Calu3 (cell line): Measurements from ENCODE around the gene TRIM65. TPM values are rescaled to one million over a fixed set of nuclear protein-coding genes. Genes with fewer than 3 reads are reported as not detected.

Experiments used
- BruUV-seq: library from RNA; stranded (reverse); fragments of 400-500 nt; replicated peaks from 2 replicates; lab custom pipeline; 2021; lab: Mats Ljungman, UMichigan
- CTCF ChIA-PET: fragments of 300-600 bp; sonication (Branson Sonifier 250); formaldehyde crosslinking; loops from one replicate; lab custom pipeline; 2022; ENCODE audit warnings: antibody characterized with exemption; lab: Charles Lee
- DNase-seq: peaks from one replicate; pipeline ENCODE4 v3.0.0; 2022
- H3K27ac Mint-ChIP-seq: one replicate; pipeline ENCODE4 v1.8.0; 2022; ENCODE audit warnings: mixed read lengths; ENCODE audit not compliant: unreplicated experiment
- H3K27me3 Mint-ChIP-seq: one replicate; pipeline ENCODE4 v1.8.0; 2022; ENCODE audit warnings: mixed read lengths; ENCODE audit not compliant: unreplicated experiment
- H3K36me3 Mint-ChIP-seq: one replicate; pipeline ENCODE4 v1.8.0; 2022; ENCODE audit warnings: mild to moderate bottlenecking, moderate library complexity, mixed read lengths; ENCODE audit not compliant: insufficient read depth, unreplicated experiment
- H3K4me1 Mint-ChIP-seq: one replicate; pipeline ENCODE4 v1.8.0; 2022; ENCODE audit warnings: mild to moderate bottlenecking, low read depth, mixed read lengths; ENCODE audit not compliant: unreplicated experiment
- H3K4me3 Mint-ChIP-seq: one replicate; pipeline ENCODE4 v1.8.0; 2022; ENCODE audit warnings: mild to moderate bottlenecking, low read depth, moderate library complexity, mixed read lengths; ENCODE audit not compliant: unreplicated experiment
- H3K9me3 Mint-ChIP-seq: one replicate; pipeline ENCODE4 v1.8.0; 2022; ENCODE audit warnings: low read depth, mixed read lengths; ENCODE audit not compliant: unreplicated experiment
- intact Hi-C: fragments of 100-400 bp; cut with micrococcal nuclease; formaldehyde crosslinking; loops from one replicate; pipeline ENCODE4 v1.10.0; 2022; ENCODE audit not compliant: unreplicated experiment
- total RNA-seq: library from RNA; stranded (reverse); gene quantifications from 2 replicates; pipeline ENCODE4 v1.2.3, GENCODE V29; 2022
- TF ChIP-seq, protein P1 (sequence below): fragments of 200-600 bp; IDR thresholded peaks from one replicate; pipeline ENCODE4 v1.8.0; 2022; ENCODE audit warnings: antibody characterized with exemption; ENCODE audit not compliant: unreplicated experiment

The TRIM65 gene
- total RNA-seq, 1 experiment from 2014 or later, result 15.4 TPM

- intact Hi-C loops, result no loop called here
- Mint-ChIP-seq H3K4me1 (no peaks in the 10 kb centered on the region), H3K9me3 (no peaks in the 10 kb centered on the region), H3K36me3 (no peaks in the 10 kb centered on the region), H3K27me3 (no peaks in the 10 kb centered on the region), H3K27ac (no peak overlapping the region), H3K4me3 (no peak overlapping the region)
- TF ChIP-seq, protein P1, sequence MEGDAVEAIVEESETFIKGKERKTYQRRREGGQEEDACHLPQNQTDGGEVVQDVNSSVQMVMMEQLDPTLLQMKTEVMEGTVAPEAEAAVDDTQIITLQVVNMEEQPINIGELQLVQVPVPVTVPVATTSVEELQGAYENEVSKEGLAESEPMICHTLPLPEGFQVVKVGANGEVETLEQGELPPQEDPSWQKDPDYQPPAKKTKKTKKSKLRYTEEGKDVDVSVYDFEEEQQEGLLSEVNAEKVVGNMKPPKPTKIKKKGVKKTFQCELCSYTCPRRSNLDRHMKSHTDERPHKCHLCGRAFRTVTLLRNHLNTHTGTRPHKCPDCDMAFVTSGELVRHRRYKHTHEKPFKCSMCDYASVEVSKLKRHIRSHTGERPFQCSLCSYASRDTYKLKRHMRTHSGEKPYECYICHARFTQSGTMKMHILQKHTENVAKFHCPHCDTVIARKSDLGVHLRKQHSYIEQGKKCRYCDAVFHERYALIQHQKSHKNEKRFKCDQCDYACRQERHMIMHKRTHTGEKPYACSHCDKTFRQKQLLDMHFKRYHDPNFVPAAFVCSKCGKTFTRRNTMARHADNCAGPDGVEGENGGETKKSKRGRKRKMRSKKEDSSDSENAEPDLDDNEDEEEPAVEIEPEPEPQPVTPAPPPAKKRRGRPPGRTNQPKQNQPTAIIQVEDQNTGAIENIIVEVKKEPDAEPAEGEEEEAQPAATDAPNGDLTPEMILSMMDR, result no peak
- BruUV-seq, result no TSS peak
- no peak for DNase-seq
- CTCF ChIA-PET, result no interaction called here
Measured at GRCh38 chr17:75925912-75926311, 29.2 kb upstream of the TRIM65 start.

GRCh38 chr17:75925103-75925502, 28.4 kb upstream of the TRIM65 start:
- no peaks in the 10 kb centered on the region for H3K27me3 Mint-ChIP-seq
- no TSS peak for BruUV-seq
- H3K9me3 Mint-ChIP-seq, result no peaks in the 10 kb centered on the region
- no peaks in the 10 kb centered on the region for H3K4me1 Mint-ChIP-seq
- DNase-seq, result no peak
- H3K36me3 Mint-ChIP-seq, result no peaks in the 10 kb centered on the region
- H3K27ac Mint-ChIP-seq, result no peak overlapping the region
- CTCF ChIA-PET, result no interaction called here
- TF ChIP-seq, protein P1, result no peak
- H3K4me3 Mint-ChIP-seq, result no peak overlapping the region
- intact Hi-C loops, result no loop called here

GRCh38 chr17:75922963-75923874, 26.5 kb upstream of the TRIM65 start:
- Mint-ChIP-seq H3K27me3 (no peaks in the 10 kb centered on the region), H3K9me3 (no peaks in the 10 kb centered on the region), H3K4me3 (no peak overlapping the region), H3K36me3 (no peaks in the 10 kb centered on the region), H3K4me1 (no peaks in the 10 kb centered on the region), H3K27ac (no peak overlapping the region)
- intact Hi-C loops, result no loop called here
- no TSS peak for BruUV-seq
- TF ChIP-seq, protein P1, result no peak
- no peak for DNase-seq
- CTCF ChIA-PET, result no interaction called here

DNA sequence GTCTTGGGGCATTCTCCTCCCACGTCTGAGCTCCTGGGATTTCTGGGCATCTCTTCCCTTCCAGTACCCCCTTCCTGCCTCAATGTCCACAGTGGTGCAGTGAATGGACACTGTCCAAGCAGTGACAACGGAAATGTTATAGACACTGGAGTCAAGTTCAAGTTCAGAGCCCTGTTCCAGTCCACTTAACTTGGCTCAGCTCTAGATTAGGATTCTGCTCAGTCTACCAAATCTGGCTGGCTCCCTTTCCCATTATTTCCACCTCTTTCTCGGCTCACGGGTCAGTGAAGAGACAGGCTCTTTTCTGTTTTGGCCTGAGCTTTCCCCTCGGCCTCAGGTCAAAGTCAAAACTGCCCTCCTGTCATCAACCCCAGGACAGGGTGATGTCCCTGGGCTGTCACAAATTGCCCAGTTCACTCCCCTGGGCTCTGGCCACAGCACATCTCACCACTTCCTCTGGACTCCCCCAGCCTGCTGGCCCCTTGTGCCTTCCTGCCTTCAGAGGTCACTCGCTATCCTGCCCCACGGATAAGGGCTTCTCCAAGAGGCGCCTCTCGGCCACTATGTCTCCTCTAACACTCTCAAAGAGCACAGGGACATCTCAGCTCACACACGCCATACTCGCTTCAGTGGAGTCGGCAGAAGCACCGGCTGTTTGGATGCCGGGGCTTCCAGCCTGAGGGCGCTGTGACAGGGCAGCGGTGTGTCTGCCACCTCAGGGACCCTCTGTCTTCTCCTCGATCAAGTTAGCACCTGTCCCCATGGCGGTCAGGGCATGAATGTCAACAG, 25.6 kb upstream of the TRIM65 start:
- H3K27ac Mint-ChIP-seq, result no peak overlapping the region

More for the DNA sequence above, 25.6 kb upstream of the TRIM65 start:
- Mint-ChIP-seq H3K27me3 (no peaks in the 10 kb centered on the region), H3K36me3 (peaks cover under 1% of the 10 kb centered on the region), H3K4me1 (no peaks in the 10 kb centered on the region), H3K9me3 (no peaks in the 10 kb centered on the region), H3K4me3 (no peak overlapping the region)
- intact Hi-C loops, result no loop called here
- CTCF ChIA-PET, result no interaction called here
- BruUV-seq, result no TSS peak
- DNase-seq, result no peak
- TF ChIP-seq, protein P1, result no peak
